Heart right ventricle (tissue), 16 donors: ENCODE data around the gene CDH8. TPM values are rescaled to one million over a fixed set of nuclear protein-coding genes. Genes with fewer than 3 reads are reported as not detected.
"Not testable (repeated sequence)": the region's sequence is repeated elsewhere in the genome, so short reads cannot be mapped to it uniquely, and the experiment has no call there.

Experiments used
- ATAC-seq, 8 donors: fragments of 200-7000 bp; cut with Tn5 transposase; one replicate each; pipeline ENCODE4 v1.9.1; 2020; ENCODE audit warnings: mild to moderate bottlenecking in 8 of 8, moderate library complexity in 8 of 8, moderate number of reproducible peaks in 1 of 8
- DNase-seq, 2 donors: peaks; one replicate each; pipeline ENCODE4 v3.0.0-alpha.2; 2020
- H3K27ac ChIP-seq, 10 donors: fragments of 200-600 bp; sonication (generic) in 2 of 10; one replicate each; pipeline versions ENCODE4 v1.5.0 to v1.8.0; 2020 to 2022; ENCODE audit warnings: mild to moderate bottlenecking in 3 of 10
- H3K27me3 ChIP-seq, 7 donors: fragments of 200-600 bp; one replicate each; pipeline ENCODE4 v1.8.0; 2021 to 2022; ENCODE audit warnings: mild to moderate bottlenecking in 2 of 7
- H3K36me3 ChIP-seq, 9 donors: fragments of 200-600 bp; sonication (generic) in 1 of 9; one replicate each; pipeline versions ENCODE4 v1.5.0 to v1.8.0; 2020 to 2022; ENCODE audit warnings: mild to moderate bottlenecking in 2 of 9
- H3K4me1 ChIP-seq, 9 donors: fragments of 200-600 bp; sonication (generic) in 1 of 9; one replicate each; pipeline versions ENCODE4 v1.5.0 to v1.8.0; 2020 to 2022; ENCODE audit warnings: mild to moderate bottlenecking in 4 of 9
- H3K4me3 ChIP-seq, 10 donors: fragments of 200-600 bp; sonication (generic) in 2 of 10; one replicate each; pipeline versions ENCODE4 v1.5.0 to v1.8.0; 2020 to 2022; ENCODE audit warnings: mild to moderate bottlenecking in 7 of 10, moderate library complexity in 2 of 10
- H3K9me3 ChIP-seq, 11 donors: fragments of 200-600 bp in 10 of 11; sonication (generic) in 2 of 11; one replicate each; pipeline versions ENCODE4 v1.5.0 to v1.8.0; 2013 to 2022; ENCODE audit warnings: mild to moderate bottlenecking in 2 of 11, control low read depth in 1 of 11, moderate library complexity in 1 of 11
- CTCF ChIP-seq, 9 donors: fragments of 200-600 bp; sonication (generic) in 2 of 9; IDR thresholded peaks; one replicate each; pipeline versions ENCODE4 v1.5.0 to v1.8.0; 2021 to 2022; ENCODE audit warnings: antibody characterized with exemption in 9 of 9, mild to moderate bottlenecking in 5 of 9, moderate library complexity in 1 of 9
- WGBS, 2 donors: extraction: QIAGEN DNeasy Blood & Tissue Kit; methylation state at CpG; one replicate each; pipeline ENCODE4 v1.1.7; 2013; ENCODE audit warnings: inconsistent platforms in 1 of 2; 5-methylcytosine and 5-hydroxymethylcytosine counted together
- intact Hi-C, 10 donors: fragments of 100-400 bp; cut with DNase I; formaldehyde crosslinking; loops; one replicate each; pipeline versions ENCODE4 v1.11.1 to v1.14.2; 2022
- polyA plus RNA-seq, 2 donors: library from polyadenylated mRNA; stranded (reverse); fragments of 200-250 nt; gene quantifications; one replicate each; pipeline ENCODE4 v1.2.3, GENCODE V29; 2013
- total RNA-seq, 10 donors: library from RNA; stranded (reverse); fragmentation: NEBNext Ultra II Directional in 3 of 10; extraction: Animal tissue kit (Norgen Biotek cat#: 25700) in 3 of 10; gene quantifications; one replicate each; pipeline versions ENCODE4 v1.2.1 to v1.2.4, GENCODE V29; 2021 to 2023
- donor health status: Arrhythmogenic right ventricular cardiomyopathy.
- donor health status: ischemic (EF 13 %, LVEDD 7.1; RV severe dilation, severe dysfunction).
- donor health status: healthy with polysubstance abuse.
- donor health status: DM: no; HTN: yes; CAD: no.
- donor health status: DM: no; HTN: no; CAD: no.
- donor health status: ischemic (EF 25% LVEDD 6.9; RV normal size, moderate dysfunction).
- donor health status: ischemic (EF 25% LVEDD 5.7; RV mildly dilated, moderate dysfunction).
- donor health status: healthy.
- donor health status: DM: yes; HTN: yes; CAD: no.
- donor health status: Ischemic cardiomyopathy.
- donor health status: ischemic (EF 35%, LVEDD 5.7; RV mildly dilated, moderate dysfunction).
- donor health status: nonischemic (EF 11% LVEDD 7.7; RV severe dilation, severe dysfunction).
- donor health status: DM: yes; HTN: yes; CAD: no.
- donor health status: PGD.
- donor health status: ischemic (EF 29% LVEDD 5.4; RV normal size, mild dysfunction).
- donor health status: nonischemic (EF 23%, LVEDD 6.1; RV moderate dilation, normal function).

The CDH8 gene
- total and polyA plus RNA-seq, 12 donors: 0.19 to 2.0 (median 0.53) TPM; not detected in 5

DNA sequence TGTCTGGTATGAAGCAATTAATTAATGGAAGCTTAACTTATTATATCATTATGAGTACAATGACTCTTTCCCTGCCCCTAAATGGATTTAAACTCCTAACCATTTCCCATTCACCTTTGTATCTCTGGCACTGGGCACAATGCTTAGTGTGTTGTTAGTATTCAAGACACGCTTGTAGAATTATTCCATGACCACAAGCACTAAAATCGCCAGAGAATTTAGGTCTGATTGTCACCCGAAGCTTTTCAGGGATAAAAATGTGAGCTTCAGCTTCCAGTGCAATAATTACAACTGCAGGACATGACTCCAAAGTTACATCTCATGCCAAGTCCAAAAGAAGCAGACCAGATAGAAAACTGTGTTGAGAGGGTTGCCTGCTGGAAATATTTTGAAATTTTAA lies 101.6 kb downstream of the CDH8 start:
- no peak for ATAC-seq
- no peak overlapping the region for H3K4me3 ChIP-seq
- H3K4me1 ChIP-seq: no peaks in the 10 kb centered on the region
- H3K36me3 ChIP-seq: no peaks in the 10 kb centered on the region
- intact Hi-C loops: no loop called here
- no peaks in the 10 kb centered on the region for H3K9me3 ChIP-seq
- TF ChIP-seq CTCF (IDR thresholded peaks at IDR 0.05): no peak
- DNase-seq: no peak
- 75 to 83% methylated on average over 3 of the region's 3 CpGs for WGBS, 2 donors
- no peaks in the 10 kb centered on the region for H3K27me3 ChIP-seq
- no peak overlapping the region for H3K27ac ChIP-seq

DNA sequence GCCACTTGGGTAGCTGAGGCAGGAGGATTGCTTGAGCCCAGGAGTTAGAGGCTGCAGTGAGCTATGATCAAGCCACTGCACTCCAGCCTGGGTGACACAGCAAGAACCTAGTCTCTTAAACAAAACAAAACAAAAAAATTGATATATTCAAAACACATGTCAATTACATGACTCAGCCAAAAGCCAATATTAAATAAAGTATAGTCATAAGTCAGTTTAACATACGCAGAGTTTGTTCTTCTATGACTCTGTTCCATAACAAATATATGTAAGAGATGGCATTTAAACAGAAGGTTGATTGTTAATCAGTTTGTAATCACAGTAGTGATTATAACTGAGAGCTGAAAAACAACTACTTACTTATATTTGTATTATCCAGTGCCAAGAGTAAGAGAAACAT lies 106.5 kb downstream of the CDH8 start:
- Histone ChIP-seq H3K27ac (no peak overlapping the region), H3K27me3 (no peaks in the 10 kb centered on the region), H3K9me3 (no peaks in the 10 kb centered on the region), H3K4me3 (no peak overlapping the region), H3K4me1 (no peaks in the 10 kb centered on the region), H3K36me3 (no peaks in the 10 kb centered on the region)
- no peak for TF ChIP-seq CTCF (IDR thresholded peaks at IDR 0.05)
- intact Hi-C loops: no loop called here
- ATAC-seq (no peak), DNase-seq (no peak)
- 93 to 95% methylated on average over 1 of the region's 1 CpG for WGBS, 2 donors

DNA sequence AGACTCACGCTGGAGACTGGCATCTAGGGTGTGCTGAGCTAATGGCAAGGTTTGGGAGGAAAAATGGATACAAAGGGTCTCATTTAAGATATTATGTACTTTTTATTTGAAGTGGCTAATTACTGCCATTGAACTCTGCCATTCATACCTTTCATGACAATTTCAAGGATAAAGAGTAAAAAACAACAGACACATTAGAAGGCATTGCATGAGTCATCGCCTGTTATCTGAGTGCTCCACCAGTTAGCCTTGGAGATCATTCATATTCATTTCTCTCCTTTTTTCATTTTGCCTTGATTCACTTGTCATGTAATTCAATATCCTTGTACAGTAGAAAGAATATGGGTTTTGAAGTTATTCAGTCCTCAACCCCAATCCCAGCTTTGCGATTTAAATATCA lies 109.5 kb downstream of the CDH8 start:
- H3K4me3 ChIP-seq: no peak overlapping the region
- no peaks in the 10 kb centered on the region for H3K4me1 ChIP-seq
- no peak overlapping the region for H3K27ac ChIP-seq
- no peaks in the 10 kb centered on the region for H3K9me3 ChIP-seq
- ATAC-seq (no peak), DNase-seq (no peak)
- WGBS, 2 donors: 88% methylated on average over 3 of the region's 3 CpGs
- no peaks in the 10 kb centered on the region for H3K27me3 ChIP-seq
- H3K36me3 ChIP-seq: no peaks in the 10 kb centered on the region
- intact Hi-C loops: no loop called here
- TF ChIP-seq CTCF (IDR thresholded peaks at IDR 0.05): no peak

GRCh38 chr16:61923629-61924028 lies 112.6 kb downstream of the CDH8 start:
- Histone ChIP-seq H3K27me3 (no peaks in the 10 kb centered on the region), H3K4me3 (no peak overlapping the region), H3K36me3 (no peaks in the 10 kb centered on the region), H3K9me3 (no peaks in the 10 kb centered on the region), H3K27ac (no peak overlapping the region), H3K4me1 (no peaks in the 10 kb centered on the region)
- ATAC-seq: no peak
- intact Hi-C loops: no loop called here
- no peak for TF ChIP-seq CTCF (IDR thresholded peaks at IDR 0.05)
- no peak for DNase-seq

DNA sequence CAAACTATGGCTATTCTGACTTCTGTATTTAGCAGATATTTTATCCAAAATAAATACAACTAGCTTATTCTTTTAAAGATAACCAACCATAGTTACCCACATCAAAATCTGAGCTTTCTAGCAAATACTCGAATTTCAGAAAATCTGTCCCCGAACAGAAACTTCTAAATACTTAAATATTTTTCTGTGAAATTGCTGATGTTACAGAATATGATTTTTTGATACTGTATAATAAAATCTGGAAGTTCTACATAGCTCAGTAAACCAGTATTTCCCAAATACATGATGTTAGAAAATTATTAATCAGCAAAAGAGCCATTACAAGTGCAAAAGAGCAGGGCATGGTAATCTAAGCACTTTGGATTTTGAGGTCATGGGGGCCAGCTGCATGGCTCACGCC lies 114.9 kb downstream of the CDH8 start:
- TF ChIP-seq CTCF (IDR thresholded peaks at IDR 0.05): no peak

GRCh38 chr16:61917865-61918826 lies 118.1 kb downstream of the CDH8 start:
- ATAC-seq, H3K4me3 ChIP-seq, H3K27me3 ChIP-seq, H3K36me3 ChIP-seq, intact Hi-C loops, H3K27ac ChIP-seq, H3K4me1 ChIP-seq, DNase-seq, H3K9me3 ChIP-seq: not testable (repeated sequence)
- 78 to 83% methylated on average over 28 to 34 of the region's 37 CpGs for WGBS, 2 donors

More for the DNA sequence above, 114.9 kb downstream of the CDH8 start:
- no peak for DNase-seq
- WGBS, 2 donors: 78 to 83% methylated on average over 3 of the region's 3 CpGs
- Histone ChIP-seq H3K36me3 (no peaks in the 10 kb centered on the region), H3K9me3 (no peaks in the 10 kb centered on the region), H3K27me3 (no peaks in the 10 kb centered on the region), H3K4me3 (no peak overlapping the region), H3K4me1 (no peaks in the 10 kb centered on the region), H3K27ac (no peak overlapping the region)
- intact Hi-C loops: no loop called here
- no peak for ATAC-seq
